ENCODE results near the gene ALDH3B1.

ALDH3B1 gene

DNA sequence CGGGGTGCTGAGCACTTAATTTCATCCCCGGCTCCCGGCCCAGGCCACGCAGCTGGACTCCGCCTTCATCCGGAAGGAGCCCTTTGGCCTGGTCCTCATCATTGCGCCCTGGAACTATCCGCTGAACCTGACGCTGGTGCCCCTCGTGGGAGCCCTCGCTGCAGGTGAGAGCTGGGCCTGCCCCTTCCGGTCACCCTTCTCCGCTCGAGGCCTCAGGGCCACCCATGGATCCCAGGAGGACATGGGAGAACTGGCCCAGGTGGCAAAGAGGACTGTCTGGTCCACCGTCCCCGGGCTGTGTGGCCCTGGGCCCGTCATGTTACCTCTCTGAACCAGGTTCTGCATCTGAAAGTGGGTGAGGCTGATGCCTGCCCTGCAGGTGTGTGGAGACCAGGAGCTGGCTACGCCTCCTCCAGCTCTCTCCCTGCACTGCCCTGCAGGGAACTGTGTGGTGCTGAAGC lies 8.6 kb downstream of the ALDH3B1 start:
- Histone ChIP-seq H3K36me3 (ENCODE audit: insufficient read depth, low read length) (no peaks in the 10 kb centered on the region), H3K27me3 (ENCODE audit: insufficient read depth, low read length, poor library complexity, severe bottlenecking) (no peaks in the 10 kb centered on the region), H3K9me2 (replicated peaks; ENCODE audit: low read depth, low read length) (no peaks in the 10 kb centered on the region), H3F3A (ENCODE audit: low read depth) (no peaks in the 10 kb centered on the region), H3K4me1 (ENCODE audit: insufficient read depth, low read length, poor library complexity, severe bottlenecking) (peaks cover 5% of the 10 kb centered on the region), H3K4me3 (ENCODE audit: low read length, poor library complexity, severe bottlenecking) (no peak overlapping the region), H3K9ac (ENCODE audit: low read depth, low read length, poor library complexity, severe bottlenecking) (no peak overlapping the region), H3K9me3 (ENCODE audit: insufficient read depth, low read depth, low read length) (no peaks in the 10 kb centered on the region), H3K79me2 (ENCODE audit: insufficient read depth, low read length) (no peaks in the 10 kb centered on the region), H4K20me1 (ENCODE audit: insufficient read depth, low read length, poor library complexity, severe bottlenecking) (no peaks in the 10 kb centered on the region), H2AFZ (ENCODE audit: low read length) (no peak overlapping the region), H3K4me2 (ENCODE audit: low read depth, low read length, poor library complexity, severe bottlenecking) (no peak overlapping the region)
- no peak for TF ChIP-seq EZH2phosphoT487 (IDR thresholded peaks at IDR 0.05; ENCODE audit: borderline replicate concordance)
- TF ChIP-seq, protein P1, sequence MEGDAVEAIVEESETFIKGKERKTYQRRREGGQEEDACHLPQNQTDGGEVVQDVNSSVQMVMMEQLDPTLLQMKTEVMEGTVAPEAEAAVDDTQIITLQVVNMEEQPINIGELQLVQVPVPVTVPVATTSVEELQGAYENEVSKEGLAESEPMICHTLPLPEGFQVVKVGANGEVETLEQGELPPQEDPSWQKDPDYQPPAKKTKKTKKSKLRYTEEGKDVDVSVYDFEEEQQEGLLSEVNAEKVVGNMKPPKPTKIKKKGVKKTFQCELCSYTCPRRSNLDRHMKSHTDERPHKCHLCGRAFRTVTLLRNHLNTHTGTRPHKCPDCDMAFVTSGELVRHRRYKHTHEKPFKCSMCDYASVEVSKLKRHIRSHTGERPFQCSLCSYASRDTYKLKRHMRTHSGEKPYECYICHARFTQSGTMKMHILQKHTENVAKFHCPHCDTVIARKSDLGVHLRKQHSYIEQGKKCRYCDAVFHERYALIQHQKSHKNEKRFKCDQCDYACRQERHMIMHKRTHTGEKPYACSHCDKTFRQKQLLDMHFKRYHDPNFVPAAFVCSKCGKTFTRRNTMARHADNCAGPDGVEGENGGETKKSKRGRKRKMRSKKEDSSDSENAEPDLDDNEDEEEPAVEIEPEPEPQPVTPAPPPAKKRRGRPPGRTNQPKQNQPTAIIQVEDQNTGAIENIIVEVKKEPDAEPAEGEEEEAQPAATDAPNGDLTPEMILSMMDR (conservative IDR thresholded peaks at IDR 0.05; ENCODE audit: low read length), result no peak

DNA sequence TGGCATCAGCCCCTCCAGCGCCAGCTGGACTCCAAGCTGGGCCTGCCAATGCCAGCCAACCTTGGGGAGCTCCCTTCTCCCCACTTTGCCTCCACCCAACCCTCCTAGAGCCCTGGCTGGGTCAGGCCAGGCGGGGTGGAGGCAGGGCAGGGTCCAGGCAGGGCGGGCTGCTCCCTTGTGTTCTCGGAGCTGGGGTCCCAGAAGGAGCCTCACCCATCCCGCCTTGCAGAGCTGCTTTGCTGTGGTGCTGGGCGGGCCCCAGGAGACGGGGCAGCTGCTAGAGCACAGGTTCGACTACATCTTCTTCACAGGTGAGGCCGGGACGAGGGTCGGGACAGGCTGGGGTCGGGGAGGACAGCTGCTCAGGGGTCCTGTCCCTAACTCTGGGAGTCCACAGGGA lies 9.4 kb downstream of the ALDH3B1 start:
- Histone ChIP-seq H4K20me1 (ENCODE audit: insufficient read depth, low read length, poor library complexity, severe bottlenecking) (no peaks in the 10 kb centered on the region), H3K36me3 (ENCODE audit: insufficient read depth, low read length) (no peaks in the 10 kb centered on the region), H3K4me2 (ENCODE audit: low read depth, low read length, poor library complexity, severe bottlenecking) (no peak overlapping the region), H3K9ac (ENCODE audit: low read depth, low read length, poor library complexity, severe bottlenecking) (no peak overlapping the region), H3K9me2 (replicated peaks; ENCODE audit: low read depth, low read length) (no peaks in the 10 kb centered on the region), H3K4me1 (ENCODE audit: insufficient read depth, low read length, poor library complexity, severe bottlenecking) (peaks cover 2% of the 10 kb centered on the region), H3K4me3 (ENCODE audit: low read length, poor library complexity, severe bottlenecking) (no peak overlapping the region), H3F3A (ENCODE audit: low read depth) (peaks cover 3% of the 10 kb centered on the region; the same call in 1 of the 2 replicates), H3K79me2 (ENCODE audit: insufficient read depth, low read length) (no peaks in the 10 kb centered on the region), H3K27me3 (ENCODE audit: insufficient read depth, low read length, poor library complexity, severe bottlenecking) (no peaks in the 10 kb centered on the region), H3K9me3 (ENCODE audit: insufficient read depth, low read depth, low read length) (no peaks in the 10 kb centered on the region), H2AFZ (ENCODE audit: low read length) (no peak overlapping the region)
- no peak for TF ChIP-seq EZH2phosphoT487 (IDR thresholded peaks at IDR 0.05; ENCODE audit: borderline replicate concordance)
- TF ChIP-seq, protein P1 (conservative IDR thresholded peaks at IDR 0.05; ENCODE audit: low read length), result no peak

- Histone ChIP-seq H3K9me2 (replicated peaks; ENCODE audit: low read depth, low read length) (no peaks in the 10 kb centered on the region), H3K79me2 (ENCODE audit: insufficient read depth, low read length) (no peaks in the 10 kb centered on the region), H3K36me3 (ENCODE audit: insufficient read depth, low read length) (no peaks in the 10 kb centered on the region), H3K27me3 (ENCODE audit: insufficient read depth, low read length, poor library complexity, severe bottlenecking) (no peaks in the 10 kb centered on the region), H3K4me3 (ENCODE audit: low read length, poor library complexity, severe bottlenecking) (no peak overlapping the region), H3F3A (ENCODE audit: low read depth) (peaks cover 3% of the 10 kb centered on the region; the same call in 1 of the 2 replicates), H3K9me3 (ENCODE audit: insufficient read depth, low read depth, low read length) (no peaks in the 10 kb centered on the region), H2AFZ (ENCODE audit: low read length) (no peak overlapping the region), H3K4me2 (ENCODE audit: low read depth, low read length, poor library complexity, severe bottlenecking) (no peak overlapping the region), H4K20me1 (ENCODE audit: insufficient read depth, low read length, poor library complexity, severe bottlenecking) (no peaks in the 10 kb centered on the region), H3K9ac (ENCODE audit: low read depth, low read length, poor library complexity, severe bottlenecking) (no peak overlapping the region), H3K4me1 (ENCODE audit: insufficient read depth, low read length, poor library complexity, severe bottlenecking) (no peaks in the 10 kb centered on the region)
- no peak for TF ChIP-seq EZH2phosphoT487 (IDR thresholded peaks at IDR 0.05; ENCODE audit: borderline replicate concordance)
- TF ChIP-seq, protein P1 (conservative IDR thresholded peaks at IDR 0.05; ENCODE audit: low read length), result no peak
These were observed 10.4 kb downstream of the ALDH3B1 start for GRCh38 chr11:68020575-68020974.
